Globus pallidus (tissue), 1 donor: ENCODE measurements around the gene TOX2.

ENCODE experiments used
- DNase-seq: peaks from one replicate; pipeline ENCODE4 v3.0.0-alpha.2; 2015; ENCODE audit warnings: low spot score

The TOX2 gene

GRCh38 chr20:43915211-43916072 lies 790 bp downstream of the TOX2 start:
- no peak for DNase-seq

GRCh38 chr20:43916073-43916880 lies 1.6 kb downstream of the TOX2 start:
- no peak for DNase-seq

- no peak for DNase-seq
Observed at GRCh38 chr20:43916881-43917371, 2.3 kb downstream of the TOX2 start.

GRCh38 chr20:43917380-43917779 lies 2.7 kb downstream of the TOX2 start:
- DNase-seq, result no peak

DNA sequence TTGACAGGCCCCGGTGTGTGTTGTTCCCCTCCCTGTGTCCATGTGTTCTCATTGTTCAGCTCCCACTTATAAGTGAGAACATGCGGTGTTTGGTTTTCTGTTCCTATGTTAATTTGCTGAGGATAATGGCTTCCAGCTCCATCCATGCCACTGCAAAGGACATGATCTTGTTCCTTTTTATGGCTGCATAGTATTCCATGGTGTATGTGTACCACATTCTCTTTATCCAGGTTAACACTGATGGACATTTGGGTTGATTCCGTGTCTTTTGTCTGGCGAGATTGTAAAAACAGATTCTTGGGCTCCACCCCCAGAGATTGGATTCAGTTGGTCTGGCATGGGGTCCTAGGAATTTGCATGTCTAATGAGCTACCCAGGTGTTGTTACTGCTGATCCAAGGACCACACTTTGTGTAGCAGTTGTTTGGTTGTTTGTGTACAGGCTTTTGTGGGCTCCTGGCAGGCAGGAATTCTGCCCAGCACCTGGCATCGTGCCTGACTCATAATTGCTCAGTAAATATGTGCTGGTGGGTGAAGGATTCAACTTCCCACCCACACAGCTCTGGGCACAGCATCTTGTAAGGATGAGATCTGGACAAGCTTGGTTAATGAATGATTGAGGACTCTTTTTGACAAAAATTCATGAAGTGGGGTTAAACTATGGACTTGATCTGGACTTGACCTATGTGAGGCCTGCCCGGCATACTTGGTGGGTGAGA lies 5.2 kb downstream of the TOX2 start:
- no peak for DNase-seq

DNA sequence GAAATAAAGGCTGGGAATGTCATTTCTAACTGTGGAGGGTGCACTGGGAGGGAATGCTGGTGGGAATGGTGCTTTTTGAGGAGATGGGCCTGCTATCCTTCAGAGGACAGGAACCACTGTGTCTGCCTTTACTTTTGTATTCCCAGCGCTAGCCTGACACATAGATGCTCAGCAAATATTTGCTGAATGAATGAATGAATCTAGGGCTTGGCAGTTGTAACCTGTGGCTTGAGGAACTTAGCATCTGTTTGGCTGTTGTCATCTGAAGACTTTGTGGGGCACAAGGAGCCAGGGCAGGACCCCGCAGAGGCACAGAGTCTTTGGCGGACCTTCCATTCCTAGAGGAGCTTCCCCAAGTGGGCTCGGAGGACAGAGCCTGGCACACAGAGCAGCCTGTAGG lies 6.1 kb downstream of the TOX2 start:
- DNase-seq, result no peak

DNA sequence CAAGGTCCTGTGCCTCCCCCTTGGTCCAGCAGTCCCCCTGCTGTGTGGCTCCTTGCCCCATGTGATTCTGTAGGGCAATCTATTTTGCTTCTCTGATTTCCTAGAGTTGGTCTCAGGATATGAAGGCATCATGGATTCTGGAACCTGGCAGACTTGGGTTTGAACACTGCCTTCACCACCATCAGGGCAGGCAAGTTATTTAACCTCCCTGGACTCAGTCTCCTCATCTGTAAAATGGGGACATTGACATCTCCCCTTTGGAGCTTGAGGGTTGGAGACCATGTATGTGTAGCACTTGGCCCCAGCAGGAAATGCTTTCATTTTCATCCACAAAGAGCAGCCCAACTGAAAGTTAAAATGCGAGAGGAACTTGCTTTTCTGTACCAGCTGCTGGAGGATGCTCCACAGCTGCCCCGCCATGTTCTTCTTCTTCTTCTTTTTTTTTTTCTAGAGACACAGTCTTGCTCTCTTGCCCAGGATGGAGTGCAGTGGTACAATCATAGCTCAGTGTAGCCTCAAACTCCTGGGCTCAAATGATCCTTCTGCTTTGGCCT lies 6.7 kb downstream of the TOX2 start:
- DNase-seq, result no peak

DNA sequence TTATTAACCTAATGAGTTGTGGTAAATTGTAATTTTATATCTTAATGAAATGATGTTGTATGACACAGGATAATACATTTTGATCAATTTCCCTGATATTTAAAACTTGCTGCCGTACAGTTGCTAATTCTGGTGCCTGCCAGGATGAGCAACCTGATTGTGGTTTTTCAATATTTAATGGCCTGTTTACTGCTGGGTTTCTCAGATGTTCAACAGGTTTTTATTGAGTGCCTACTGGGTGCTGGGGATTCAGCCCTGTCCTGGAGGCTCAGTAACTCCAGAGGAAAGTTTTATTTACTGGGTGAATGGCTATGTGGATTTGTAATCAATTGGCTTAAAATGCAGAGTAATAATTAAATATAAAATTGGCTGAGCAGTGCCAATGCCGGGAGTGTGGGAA lies 8.0 kb downstream of the TOX2 start:
- DNase-seq, result no peak

GRCh38 chr20:43923322-43923721 lies 8.7 kb downstream of the TOX2 start:
- no peak for DNase-seq

DNA sequence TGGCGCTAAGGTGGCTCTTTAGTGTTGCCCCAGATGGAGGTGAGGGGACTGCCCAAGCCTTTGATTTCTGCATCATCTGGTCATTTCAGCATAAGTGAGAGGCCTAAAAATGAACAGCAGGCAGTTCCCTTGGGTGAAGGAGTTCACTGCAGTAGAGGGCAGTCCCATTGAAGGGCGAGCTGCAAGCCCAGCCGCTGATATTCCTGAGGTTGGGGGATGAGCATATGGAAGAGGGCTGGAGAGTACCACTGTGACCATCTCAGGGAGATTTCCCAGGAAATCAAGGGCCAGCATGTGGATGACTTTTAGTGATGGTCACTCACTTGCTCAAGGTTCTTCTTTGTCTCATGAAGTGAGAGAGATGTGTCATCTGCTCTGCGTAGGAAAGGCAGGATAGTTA lies 9.3 kb downstream of the TOX2 start:
- DNase-seq, result no peak

DNA sequence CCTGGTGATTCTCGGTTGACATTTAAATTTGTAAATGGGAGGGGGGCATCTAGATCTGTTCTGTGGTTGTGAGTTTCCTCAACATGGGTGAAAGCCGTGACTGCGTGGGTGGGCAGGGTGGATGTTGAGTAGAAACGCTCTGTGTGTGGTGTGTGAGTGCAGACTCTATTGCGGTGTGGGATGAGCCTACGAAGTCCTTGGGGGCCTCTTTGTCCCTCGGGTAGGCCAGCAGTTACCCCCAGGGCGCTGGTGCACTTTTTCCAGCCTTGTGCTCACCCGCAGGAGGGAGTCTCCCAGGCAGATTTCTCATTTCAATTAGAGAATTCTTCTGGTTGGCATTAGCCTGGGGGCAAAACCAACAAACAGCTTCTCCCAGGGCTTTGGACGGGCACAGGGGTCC lies 10.6 kb downstream of the TOX2 start:
- no peak for DNase-seq

GRCh38 chr20:43925801-43926200 lies 11.1 kb downstream of the TOX2 start:
- no peak for DNase-seq

GRCh38 chr20:43926287-43927050 lies 11.8 kb downstream of the TOX2 start:
- no peak for DNase-seq

GRCh38 chr20:43931976-43932375 lies 17.3 kb downstream of the TOX2 start:
- no peak for DNase-seq

DNA sequence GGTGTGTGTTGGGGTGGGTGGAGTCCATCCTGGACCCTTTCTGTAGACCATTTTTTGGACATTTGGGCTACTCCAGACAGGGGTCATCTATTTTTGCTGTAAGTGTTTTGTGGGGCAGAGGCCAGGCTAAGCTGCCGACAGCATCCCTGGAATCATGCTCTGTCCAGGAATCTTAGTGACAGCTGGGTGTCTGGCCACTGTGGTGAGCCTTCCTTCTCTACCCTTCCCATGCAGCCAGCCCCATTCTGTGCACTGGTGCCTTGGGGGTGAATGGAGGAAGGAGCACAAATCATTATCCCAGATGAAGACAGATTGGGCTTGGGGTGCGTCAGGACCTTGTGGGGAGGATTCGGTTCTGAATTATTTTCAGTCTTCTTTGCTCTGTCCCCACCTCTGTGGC lies 20.2 kb downstream of the TOX2 start:
- DNase-seq, result no peak

- DNase-seq, result no peak
Observed at GRCh38 chr20:43936104-43936770, 21.6 kb downstream of the TOX2 start.

- no peak for DNase-seq
Observed at GRCh38 chr20:43936805-43937204, 22.2 kb downstream of the TOX2 start.

DNA sequence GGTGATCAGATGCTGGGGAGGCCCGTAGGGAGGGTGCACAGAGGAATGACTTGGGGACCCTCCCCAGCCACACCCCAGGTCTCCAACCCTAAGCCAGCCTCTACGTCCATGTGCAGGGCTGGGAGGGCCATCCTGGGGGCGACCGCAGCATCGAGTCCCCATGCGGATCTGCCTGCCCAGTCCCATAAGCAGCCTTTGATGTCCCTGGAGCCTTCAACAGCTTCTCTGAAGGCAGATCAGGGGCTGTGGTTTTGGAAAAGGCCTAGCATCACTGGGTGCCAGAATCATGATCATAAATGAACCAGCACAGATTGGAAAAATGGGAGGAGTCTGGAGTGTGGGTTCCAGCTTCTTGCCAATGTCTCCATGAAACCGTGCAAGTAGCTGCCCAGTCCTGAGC lies 22.9 kb downstream of the TOX2 start:
- DNase-seq, result no peak

DNA sequence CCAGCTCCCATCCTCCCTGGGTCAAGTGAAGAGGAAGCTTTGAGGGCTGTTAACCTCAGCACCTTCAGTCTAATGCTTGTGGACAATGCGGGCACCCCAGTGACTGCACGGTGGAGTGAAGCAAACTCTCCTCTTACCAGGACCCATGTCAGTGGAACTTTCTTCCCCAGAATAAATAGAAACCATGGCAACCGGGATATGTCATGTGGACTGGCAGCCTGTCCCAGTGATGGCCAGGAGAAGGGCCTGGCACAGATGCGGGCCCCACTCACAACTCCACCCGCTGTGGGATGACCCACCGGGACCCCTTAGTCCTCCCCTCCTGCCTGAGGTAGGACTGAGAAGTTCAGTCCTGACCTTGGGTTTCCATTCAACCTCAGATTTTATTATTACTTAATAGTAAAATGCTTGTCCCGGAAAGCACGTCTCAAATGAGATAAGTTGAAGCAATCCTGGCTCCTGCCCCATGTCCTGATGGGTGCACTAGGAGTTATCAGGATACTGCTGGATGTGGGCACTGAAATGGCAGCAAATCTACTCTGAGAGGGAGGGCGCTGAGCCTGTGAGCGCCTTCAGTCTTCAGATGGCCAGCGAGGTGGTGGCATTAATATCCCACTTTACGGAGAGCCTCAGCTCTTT lies 23.5 kb downstream of the TOX2 start:
- DNase-seq, result no peak
